Stimulated activated CD8-positive, alpha-beta memory T cell treated with anti-CD3 and anti-CD28 coated beads, Interleukin-12 subunit alpha, Interleukin-12 subunit beta, amount 100 ng/mL, for 24 hours (primary cell): ENCODE results near the gene TIMM9.
A peak's percentile ranks its signal among the peaks of the same experiment; 100 is the strongest.
"Not testable (repeated sequence)": the region's sequence is repeated elsewhere in the genome, so short reads cannot be mapped to it uniquely, and the experiment has no call there.

Source experiments
- DNase-seq: peaks from one replicate; pipeline ENCODE4 v3.0.0-alpha.2; 2020; ENCODE audit errors: extremely low read depth

The TIMM9 gene

GRCh38 chr14:58398495-58398894, 28.8 kb downstream of the TIMM9 start:
- no peak for DNase-seq

GRCh38 chr14:58397156-58397555, 30.2 kb downstream of the TIMM9 start:
- no peak for DNase-seq

- peak; percentile 36 for DNase-seq
Observed at GRCh38 chr14:58395812-58396788, 31.2 kb downstream of the TIMM9 start, which contains the start of gene TOMM20L. Gene TOMM20L (plus strand): TSS chr14:58395930. CDS start chr14:58395958, 28 bp downstream.

GRCh38 chr14:58395562-58395811, 31.8 kb downstream of the TIMM9 start:
- DNase-seq, result no peak

- DNase-seq, result no peak
Observed at GRCh38 chr14:58390830-58391229, 36.5 kb downstream of the TIMM9 start.

GRCh38 chr14:58376791-58377190, 50.5 kb downstream of the TIMM9 start:
- no peak for DNase-seq

- no peak for DNase-seq
Observed at GRCh38 chr14:58368956-58369355, 58.4 kb downstream of the TIMM9 start.

GRCh38 chr14:58367296-58367695, 60.0 kb downstream of the TIMM9 start:
- DNase-seq, result no peak

GRCh38 chr14:58364316-58364715, 63.0 kb downstream of the TIMM9 start:
- DNase-seq, result no peak

GRCh38 chr14:58362798-58363412, 64.4 kb downstream of the TIMM9 start:
- no peak for DNase-seq

- not testable (repeated sequence) for DNase-seq
Observed at GRCh38 chr14:58362272-58362671, 65.1 kb downstream of the TIMM9 start.
